GM18909 (cell line): Measurements from ENCODE around the gene SDK1.

Experiments
- ATAC-seq: cut with Tn5 transposase; IDR thresholded peaks from one replicate; pipeline ENCODE4 v1.9.1; 2021; ENCODE audit warnings: mild to moderate bottlenecking; ENCODE audit not compliant: unreplicated experiment, poor library complexity

SDK1 gene

GRCh38 chr7:4102231-4102841 is 801.3 kb downstream of the SDK1 start:
- ATAC-seq = no peak

GRCh38 chr7:4103352-4104091 is 802.5 kb downstream of the SDK1 start:
- no peak for ATAC-seq

GRCh38 chr7:4107839-4108238 is 806.8 kb downstream of the SDK1 start:
- no peak for ATAC-seq

GRCh38 chr7:4108951-4109350 is 807.9 kb downstream of the SDK1 start:
- ATAC-seq = no peak

DNA sequence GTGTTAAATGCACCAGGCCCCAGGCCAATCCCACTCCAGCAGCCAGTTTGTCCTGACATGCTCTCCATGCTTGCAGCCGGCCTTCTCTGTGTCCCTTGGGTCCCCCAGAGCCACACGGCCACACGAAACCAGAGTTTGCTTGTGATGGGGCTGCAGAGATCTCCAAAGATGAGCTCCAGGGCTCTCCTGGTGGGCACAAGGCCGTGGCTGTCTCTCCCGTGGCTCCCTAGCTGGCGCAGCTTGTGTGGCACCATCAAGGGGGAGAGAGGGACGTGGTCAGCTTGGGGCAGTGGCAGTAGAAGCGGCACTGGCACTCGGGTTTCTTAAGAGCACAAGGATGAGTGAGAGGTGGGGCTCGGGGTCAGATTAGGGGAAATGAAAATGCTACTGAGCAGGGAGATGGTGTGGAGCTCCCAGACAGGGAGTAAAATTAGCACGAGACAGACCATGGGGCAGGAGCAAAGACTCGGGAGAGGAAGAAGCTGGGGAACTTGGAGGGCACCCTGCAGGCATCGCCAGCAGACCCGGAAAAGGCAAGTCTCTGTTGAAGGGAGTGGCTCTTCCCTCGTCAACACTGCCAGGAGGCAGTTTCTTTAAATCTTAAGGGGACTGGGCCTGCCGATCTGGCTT is 808.5 kb downstream of the SDK1 start:
- no peak for ATAC-seq

DNA sequence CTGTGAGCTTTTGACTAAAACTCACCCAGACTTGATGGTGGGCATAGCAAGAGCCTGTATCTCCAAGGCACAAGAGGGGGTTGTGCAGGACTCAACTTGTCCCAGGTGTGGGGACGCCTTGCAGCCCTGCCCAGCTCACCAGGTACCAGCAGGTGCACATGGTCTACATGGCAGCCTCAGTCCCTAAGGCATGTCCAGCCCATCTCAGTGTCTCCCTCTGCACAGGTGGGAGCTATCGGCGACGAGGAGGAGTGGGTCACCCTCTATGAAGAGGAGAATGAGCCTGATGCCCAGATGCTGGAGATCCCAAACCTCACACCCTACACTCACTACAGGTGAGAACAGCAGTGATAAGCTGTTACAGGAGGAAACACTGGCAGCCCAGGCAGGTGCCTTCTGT is 809.4 kb downstream of the SDK1 start:
- ATAC-seq = no peak

DNA sequence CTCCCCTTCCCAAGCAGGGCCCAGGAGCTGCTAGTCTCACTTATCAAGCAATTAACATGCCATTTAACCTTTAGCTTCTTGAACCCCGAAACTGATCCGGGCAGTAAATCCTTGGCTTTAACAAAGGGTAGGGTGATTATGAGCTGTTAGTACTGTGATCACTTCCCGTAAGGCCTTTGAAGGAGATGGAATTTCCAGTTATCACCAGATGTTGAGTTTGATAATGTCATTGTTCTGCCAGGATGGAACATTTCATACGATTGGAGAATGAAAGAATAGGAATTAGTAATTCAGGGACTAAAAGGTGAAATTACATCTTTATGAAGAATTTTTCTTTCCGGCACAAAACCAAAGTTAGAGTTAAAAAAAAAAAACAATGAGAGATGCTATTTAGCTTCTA is 810.1 kb downstream of the SDK1 start:
- no peak for ATAC-seq

GRCh38 chr7:4113271-4113670 is 812.2 kb downstream of the SDK1 start:
- no peak for ATAC-seq

DNA sequence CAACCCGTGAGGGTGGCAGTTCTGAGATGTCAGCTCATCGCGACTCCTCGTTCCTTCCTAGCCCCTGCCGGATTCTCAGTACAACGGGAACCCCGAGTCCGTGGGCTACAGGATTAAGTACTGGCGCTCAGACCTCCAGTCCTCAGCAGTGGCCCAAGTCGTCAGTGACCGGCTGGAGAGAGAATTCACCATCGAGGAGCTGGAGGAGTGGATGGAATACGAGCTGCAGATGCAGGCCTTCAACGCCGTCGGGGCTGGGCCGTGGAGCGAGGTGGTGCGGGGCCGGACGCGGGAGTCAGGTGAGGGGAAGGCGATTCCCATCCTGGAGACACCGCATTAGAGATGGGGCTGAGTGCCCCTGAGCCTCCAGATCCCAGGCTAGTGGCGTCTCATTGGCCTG is 812.9 kb downstream of the SDK1 start:
- no peak for ATAC-seq

DNA sequence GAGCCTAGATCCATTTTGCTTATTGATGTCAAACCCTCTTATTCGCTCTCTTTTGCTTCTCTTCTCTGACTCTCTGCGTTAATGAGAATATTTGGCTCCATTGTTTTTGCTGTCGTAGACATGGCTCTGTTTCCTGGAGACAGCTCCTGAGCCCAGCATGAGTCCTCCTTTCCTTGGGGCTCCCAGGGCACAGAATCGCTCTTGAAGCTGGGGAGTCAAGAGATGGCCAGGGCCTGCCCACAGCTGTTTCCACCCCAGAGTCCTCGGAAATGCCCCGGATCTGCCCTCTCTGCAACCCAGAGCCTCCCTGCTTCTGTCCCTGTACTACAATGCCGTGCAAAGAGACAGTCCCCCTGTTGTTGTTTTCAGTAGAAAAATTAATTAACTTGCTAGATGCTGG is 814.4 kb downstream of the SDK1 start:
- no peak for ATAC-seq

GRCh38 chr7:4115941-4116610 is 815.0 kb downstream of the SDK1 start:
- ATAC-seq = no peak

GRCh38 chr7:4119848-4120247 is 818.8 kb downstream of the SDK1 start:
- no peak for ATAC-seq

DNA sequence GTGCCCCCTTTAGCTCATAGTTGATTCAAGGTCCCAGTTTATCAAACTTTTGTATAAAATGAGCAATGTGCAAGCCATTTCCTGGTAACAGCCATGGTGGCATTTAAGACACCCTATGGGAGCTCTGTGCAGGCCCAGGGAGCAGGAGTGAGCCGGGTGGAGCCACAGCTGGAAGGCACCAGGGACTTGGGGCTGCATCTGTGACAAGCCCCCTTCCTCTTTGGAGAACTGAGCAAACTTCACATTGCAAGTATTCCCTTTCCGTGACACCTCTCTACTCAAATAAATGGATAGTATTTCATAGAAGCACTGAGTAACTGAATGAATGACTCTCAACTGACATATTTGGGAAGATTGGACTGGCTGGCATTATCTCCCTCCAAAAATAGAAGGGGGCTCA is 822.3 kb downstream of the SDK1 start:
- ATAC-seq = no peak

GRCh38 chr7:4123823-4124222 is 822.8 kb downstream of the SDK1 start:
- no peak for ATAC-seq

DNA sequence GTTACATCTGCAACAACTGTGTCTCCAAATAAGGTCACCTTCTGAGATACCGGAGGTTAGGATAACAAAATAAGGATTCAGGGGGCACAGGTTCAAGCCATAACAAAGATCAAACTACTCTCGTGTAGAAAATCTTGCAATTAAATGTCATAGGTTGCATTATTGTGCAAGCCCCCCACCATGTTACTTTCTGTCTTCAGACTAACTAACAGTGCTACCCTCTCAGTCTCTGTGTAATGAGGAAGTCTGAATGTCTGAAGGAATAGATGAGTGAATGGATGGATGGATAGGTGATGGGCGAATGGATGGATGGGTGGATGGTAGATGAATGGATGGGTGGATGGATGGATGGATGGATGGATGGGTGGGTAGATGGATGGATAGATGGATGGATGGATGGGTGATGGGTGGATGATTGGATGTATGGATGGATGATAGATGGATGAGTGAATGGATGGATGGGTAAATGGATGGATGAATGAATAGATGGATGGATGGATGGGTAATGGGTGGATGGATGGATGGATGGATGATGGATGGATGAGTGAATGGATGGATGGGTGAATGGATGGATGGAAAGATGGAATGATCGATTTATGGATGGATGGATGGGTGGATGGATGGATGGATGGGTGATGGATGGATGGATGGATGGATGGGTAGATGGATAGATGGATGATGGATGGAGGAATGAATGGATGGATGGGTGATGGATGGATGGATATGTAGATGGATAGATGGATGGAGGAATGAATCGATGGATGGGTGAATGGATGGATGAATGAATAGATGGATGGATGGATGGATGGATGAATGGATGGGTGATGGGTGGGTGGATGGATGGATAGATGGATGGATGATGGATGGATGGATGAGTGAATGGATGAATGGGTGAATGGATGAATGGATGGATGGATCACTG is 823.8 kb downstream of the SDK1 start:
- ATAC-seq = no peak

DNA sequence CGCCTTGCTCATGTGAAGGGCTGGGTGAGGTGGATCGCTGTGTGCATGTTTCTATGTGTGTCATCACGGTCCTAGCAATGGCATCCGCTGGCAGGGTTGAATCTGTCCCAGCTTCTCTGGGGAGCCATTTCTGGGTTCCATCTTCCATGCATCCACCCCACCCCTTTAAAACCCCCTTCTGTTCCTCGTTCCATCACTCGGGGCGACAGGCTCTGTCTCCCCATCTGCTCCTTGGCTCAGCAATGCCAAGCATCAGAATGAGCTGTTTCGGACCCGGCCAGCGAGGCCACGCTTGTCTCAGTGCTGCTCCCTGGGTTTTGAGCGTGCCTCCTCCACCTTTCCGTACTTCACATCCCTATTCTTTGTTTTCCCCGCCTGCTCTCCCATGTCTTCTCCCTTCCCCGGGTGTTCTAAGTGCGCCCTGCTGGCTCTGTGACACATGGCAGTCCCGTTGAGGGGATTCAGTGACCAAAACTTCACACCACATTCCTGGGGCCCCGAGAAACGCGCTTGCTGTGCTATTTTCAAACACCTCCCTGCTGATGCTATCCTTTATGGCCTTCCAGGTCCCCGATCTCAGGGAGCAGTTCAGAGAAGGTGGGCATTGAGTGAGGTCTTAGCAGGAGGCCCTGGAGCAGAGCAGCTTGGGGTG is 827.0 kb downstream of the SDK1 start:
- no peak for ATAC-seq

DNA sequence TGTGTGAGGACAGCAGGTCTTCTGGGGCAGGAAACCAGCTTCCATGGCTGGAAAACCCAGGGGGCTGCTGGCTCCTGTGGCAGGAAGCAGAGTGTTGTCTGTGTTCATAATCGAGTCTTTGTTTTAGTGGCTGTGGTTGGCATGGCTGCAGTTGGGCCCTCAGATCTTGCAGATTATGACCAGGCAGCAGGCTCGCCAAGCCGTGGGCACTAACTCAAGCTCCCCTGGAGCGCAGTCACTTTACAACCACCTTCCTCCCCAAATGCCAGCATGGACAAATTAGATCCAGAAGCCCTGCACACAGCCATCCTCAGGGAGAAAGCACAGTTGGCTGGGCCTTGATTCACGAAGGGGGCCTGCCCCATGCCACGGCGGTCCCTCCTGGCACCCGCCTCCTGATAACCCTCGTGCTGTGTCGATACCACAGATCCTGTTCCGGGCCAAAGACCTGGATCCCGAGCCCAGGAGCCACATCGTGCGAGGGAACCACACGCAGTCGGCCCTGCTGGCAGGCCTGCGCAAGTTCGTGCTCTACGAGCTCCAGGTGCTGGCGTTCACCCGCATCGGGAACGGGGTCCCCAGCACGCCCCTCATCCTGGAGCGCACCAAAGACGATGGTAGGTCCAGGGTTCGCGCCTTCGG is 828.5 kb downstream of the SDK1 start:
- no peak for ATAC-seq

DNA sequence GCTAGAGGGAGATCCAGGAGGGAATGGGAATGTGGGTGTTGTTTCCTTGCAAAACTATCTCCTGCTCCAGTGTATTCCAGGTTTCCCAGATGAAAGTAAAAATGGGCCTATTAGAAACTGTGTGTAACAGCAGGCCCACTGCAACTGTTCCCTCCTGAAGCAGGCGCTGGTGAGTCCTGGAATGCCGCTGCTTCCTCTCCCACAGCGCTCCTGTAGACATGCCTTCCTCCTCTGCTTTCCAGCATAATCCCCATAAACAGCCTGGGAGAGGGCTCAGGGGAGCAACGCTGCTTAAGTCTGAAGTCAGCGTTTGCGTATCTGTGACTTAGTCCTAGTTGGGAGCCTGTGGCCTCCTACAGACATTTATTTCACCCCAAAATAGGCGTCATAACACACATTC is 830.0 kb downstream of the SDK1 start:
- no peak for ATAC-seq

DNA sequence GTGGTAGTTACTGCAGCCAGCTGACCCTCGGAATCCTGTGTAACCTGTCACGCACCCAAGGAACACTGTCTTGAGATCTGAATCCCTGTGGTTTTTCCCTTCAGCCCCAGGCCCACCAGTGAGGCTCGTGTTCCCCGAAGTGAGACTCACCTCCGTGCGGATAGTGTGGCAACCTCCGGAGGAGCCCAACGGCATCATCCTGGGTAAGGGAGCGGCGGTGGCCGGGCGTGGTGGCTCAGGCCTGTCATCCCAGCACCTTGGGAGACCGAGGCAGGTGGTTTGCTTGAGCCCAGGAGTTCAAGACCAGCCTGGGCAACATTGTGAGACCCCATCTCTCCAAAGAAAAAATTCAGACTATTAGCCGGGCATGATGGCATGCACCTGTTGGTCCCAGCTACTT is 831.2 kb downstream of the SDK1 start:
- ATAC-seq = no peak
